HG03469 (cell line): ENCODE results near the gene APOC3.

Source experiments
- ATAC-seq: cut with Tn5 transposase; IDR thresholded peaks from one replicate; pipeline ENCODE4 v1.9.1; 2021; ENCODE audit warnings: mild to moderate bottlenecking, moderate library complexity, moderate number of reproducible peaks; ENCODE audit not compliant: unreplicated experiment

Gene APOC3

DNA sequence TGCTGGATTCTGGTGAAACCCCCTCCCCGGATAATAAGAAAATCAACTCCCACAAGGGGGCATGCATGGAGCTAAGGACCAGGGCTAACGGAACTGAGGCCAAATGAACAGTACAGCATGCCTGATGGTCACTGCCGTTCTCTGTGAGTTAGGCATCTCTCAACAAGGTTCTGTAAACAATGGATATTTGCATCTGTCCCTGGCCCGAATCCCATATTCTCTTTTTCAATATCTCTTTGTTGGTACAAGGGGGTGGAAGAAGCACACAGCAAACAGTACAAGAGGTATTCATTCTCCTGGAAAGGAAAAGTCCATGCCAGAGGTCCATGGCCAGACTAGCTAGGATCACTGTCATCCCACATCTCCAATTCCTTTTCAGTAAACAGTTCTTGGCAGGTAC is 39.9 kb downstream of the APOC3 start:
- ATAC-seq: no peak

DNA sequence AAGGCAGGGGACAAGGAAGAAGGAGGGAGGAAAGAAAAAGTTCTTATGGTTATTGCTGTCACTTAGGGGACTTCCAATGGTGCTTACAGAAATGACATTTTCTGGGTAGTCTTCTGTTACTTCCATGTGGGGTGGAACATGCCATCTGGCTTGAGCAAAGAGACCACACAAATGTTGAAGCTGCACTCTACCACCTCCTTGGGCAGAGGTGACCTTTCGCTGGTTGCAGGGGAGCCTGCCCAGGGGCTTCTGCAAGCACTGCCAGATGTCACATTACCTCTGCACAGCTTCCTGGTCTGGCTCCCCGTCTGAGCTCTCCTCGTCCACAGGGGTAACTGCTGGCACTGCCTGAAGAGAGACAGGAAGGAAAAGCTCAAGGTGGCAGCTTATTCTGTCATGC is 40.3 kb downstream of the APOC3 start:
- ATAC-seq: no peak

DNA sequence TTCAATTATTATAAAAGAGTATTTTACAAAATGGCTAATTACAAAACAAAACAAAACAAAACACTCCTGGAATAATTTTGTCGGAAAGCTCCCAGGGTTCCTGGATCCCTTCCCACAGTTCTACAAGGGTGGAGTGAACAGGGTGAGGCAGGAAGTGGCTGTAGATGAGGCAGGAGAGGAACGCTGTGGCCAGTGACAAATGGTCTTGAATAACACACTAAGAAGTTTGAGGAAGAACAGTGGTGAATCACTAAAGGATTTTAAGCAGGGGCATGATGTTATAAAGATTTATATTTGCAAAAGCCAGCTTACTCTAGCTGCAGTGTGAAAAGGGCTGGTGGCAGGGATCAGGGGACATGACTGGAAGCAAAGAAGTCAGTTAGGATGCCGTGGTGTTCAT is 41.5 kb downstream of the APOC3 start:
- no peak for ATAC-seq

GRCh38 chr11:116873381-116873780 is 43.7 kb downstream of the APOC3 start:
- no peak for ATAC-seq

DNA sequence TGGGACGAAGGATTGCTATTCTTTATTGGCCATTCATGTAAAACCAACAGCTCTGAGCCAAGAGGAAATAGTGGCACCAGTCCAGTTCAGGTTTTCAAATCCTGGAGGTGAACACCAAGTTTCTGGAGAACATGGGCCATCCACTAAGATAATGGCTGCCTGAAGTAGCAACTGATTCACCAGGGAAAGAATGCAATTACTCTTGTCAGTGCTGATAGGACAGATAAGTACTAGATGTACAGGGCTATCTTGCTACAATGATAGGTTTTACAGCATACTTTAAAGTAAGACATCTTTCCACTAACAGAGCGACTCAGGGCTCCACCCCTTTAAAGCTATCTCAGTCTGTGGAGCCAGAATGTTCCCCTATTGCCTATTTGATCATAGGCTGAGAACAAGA is 44.5 kb downstream of the APOC3 start:
- no peak for ATAC-seq

DNA sequence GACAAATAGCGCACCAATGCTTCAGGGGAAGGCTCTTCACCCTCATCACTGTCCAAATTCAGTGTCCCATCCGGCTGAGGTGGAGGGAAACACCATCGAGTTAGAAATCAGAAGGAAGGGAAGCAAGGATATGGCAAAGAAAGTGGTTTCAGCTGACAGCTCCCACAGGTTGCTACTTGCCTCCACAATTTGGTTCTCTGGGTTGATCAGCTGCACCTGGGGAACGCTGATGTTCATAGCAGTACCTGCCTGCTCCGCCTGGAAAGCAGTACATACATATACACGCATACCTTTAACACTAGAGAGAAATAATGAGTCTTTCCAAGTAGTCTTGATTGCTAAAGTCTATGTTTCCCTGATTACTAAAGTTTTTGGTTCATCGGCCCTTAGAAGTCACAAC is 45.5 kb downstream of the APOC3 start:
- no peak for ATAC-seq

DNA sequence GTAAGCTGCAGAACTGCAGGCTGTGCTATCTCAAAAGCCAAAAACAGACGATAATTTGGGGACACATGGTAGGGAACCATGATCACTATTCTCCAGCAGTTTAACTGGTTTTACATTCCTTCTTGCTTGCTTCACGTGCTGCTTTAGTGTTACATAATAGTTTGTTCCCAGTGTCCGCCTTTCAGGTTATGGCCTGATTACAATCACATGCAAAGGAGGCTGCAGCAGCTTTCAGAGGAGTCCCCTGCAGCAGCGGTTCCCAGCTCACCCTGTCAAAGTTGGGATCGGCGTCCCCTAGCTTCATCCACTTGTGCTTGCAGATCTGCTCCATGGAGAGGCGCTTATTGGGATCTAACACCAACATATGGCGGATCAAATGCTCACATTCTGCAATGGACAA is 46.9 kb downstream of the APOC3 start:
- no peak for ATAC-seq

- ATAC-seq: no peak
These were observed 50.3 kb downstream of the APOC3 start for GRCh38 chr11:116879800-116880625.

GRCh38 chr11:116881143-116881542 is 51.4 kb downstream of the APOC3 start:
- ATAC-seq: no peak

GRCh38 chr11:116882386-116882785 is 52.7 kb downstream of the APOC3 start:
- ATAC-seq: no peak
